Measurements from ENCODE around the gene RNF217.
A peak's percentile ranks its signal among the peaks of the same experiment; 100 is the strongest.

Gene RNF217

GRCh38 chr6:125078602-125079321, 116.5 kb downstream of the RNF217 start:
- no peak overlapping the region for H3K4me3 ChIP-seq (ENCODE audit: low read depth, low read length)
- POLR2A ChIA-PET, result no interaction called here
- TF ChIP-seq CTCF (IDR thresholded peaks at IDR 0.05; ENCODE audit: insufficient read depth, low read length, missing control alignments), result no peak
- CTCF ChIA-PET, result interaction anchor here (0.9 kb wide), 1 partner anchor 12 kb away, joined by 3 read pairs; no protein-coding TSS in a partner anchor
- DNase-seq (ENCODE audit: low read depth, low spot score), result no peak

GRCh38 chr6:125082908-125083683, 120.9 kb downstream of the RNF217 start:
- ChIA-PET CTCF (no interaction called here), POLR2A (no interaction called here)
- no peak for TF ChIP-seq CTCF (IDR thresholded peaks at IDR 0.05; ENCODE audit: insufficient read depth, low read length, missing control alignments)

GRCh38 chr6:125083684-125083990, 121.4 kb downstream of the RNF217 start:
- no peak for TF ChIP-seq CTCF (IDR thresholded peaks at IDR 0.05; ENCODE audit: insufficient read depth, low read length, missing control alignments)
- DNase-seq (ENCODE audit: low read depth, low spot score), result no peak
- ChIA-PET CTCF (no interaction called here), POLR2A (no interaction called here)
- no peak overlapping the region for H3K4me3 ChIP-seq (ENCODE audit: low read depth, low read length)

More at GRCh38 chr6:125082908-125083683, 120.9 kb downstream of the RNF217 start:
- DNase-seq (ENCODE audit: low read depth, low spot score), result no peak
- H3K4me3 ChIP-seq (ENCODE audit: low read depth, low read length), result no peak overlapping the region

- POLR2A ChIA-PET, result no interaction called here
- CTCF ChIA-PET, result no interaction called here
- DNase-seq (ENCODE audit: low read depth, low spot score), result no peak
- no peak for TF ChIP-seq CTCF (IDR thresholded peaks at IDR 0.05; ENCODE audit: insufficient read depth, low read length, missing control alignments)
- no peak overlapping the region for H3K4me3 ChIP-seq (ENCODE audit: low read depth, low read length)
Observed at GRCh38 chr6:125086716-125087115, 124.5 kb downstream of the RNF217 start.

- TF ChIP-seq CTCF (IDR thresholded peaks at IDR 0.05; ENCODE audit: insufficient read depth, low read length, missing control alignments), result no peak
- POLR2A ChIA-PET, result no interaction called here
- CTCF ChIA-PET, result interaction anchor here (1.2 kb wide), 1 partner anchor 218 kb away, joined by 3 read pairs; no protein-coding TSS in a partner anchor
- H3K4me3 ChIP-seq (ENCODE audit: low read depth, low read length), result no peak overlapping the region
- DNase-seq (ENCODE audit: low read depth, low spot score), result no peak
Observed at GRCh38 chr6:125088963-125089362, 126.7 kb downstream of the RNF217 start.

GRCh38 chr6:125094563-125094962, 132.3 kb downstream of the RNF217 start:
- TF ChIP-seq CTCF (IDR thresholded peaks at IDR 0.05; ENCODE audit: insufficient read depth, low read length, missing control alignments), result no peak
- H3K4me3 ChIP-seq (ENCODE audit: low read depth, low read length), result no peak overlapping the region
- peak; percentile 67 for DNase-seq (ENCODE audit: low read depth, low spot score)
- ChIA-PET CTCF (interaction anchor here (2.0 kb wide), 1 partner anchor 19 kb away, joined by 10 read pairs; no protein-coding TSS in a partner anchor), POLR2A (no interaction called here)
